GM10266 (cell line): Measurements from ENCODE around the gene BATF.

Experiments used
- DNase-seq: peaks from one replicate; pipeline ENCODE4 v3.0.0; 2012; ENCODE audit errors: extremely low spot score
- TF ChIP-seq, protein P1 (sequence below): IDR thresholded peaks from 2 replicates; pipeline ENCODE4 v1.5.1; 2012; ENCODE audit warnings: mild to moderate bottlenecking, low read depth; ENCODE audit not compliant: control insufficient read depth, insufficient read depth; ENCODE audit errors: missing control alignments

BATF gene

DNA sequence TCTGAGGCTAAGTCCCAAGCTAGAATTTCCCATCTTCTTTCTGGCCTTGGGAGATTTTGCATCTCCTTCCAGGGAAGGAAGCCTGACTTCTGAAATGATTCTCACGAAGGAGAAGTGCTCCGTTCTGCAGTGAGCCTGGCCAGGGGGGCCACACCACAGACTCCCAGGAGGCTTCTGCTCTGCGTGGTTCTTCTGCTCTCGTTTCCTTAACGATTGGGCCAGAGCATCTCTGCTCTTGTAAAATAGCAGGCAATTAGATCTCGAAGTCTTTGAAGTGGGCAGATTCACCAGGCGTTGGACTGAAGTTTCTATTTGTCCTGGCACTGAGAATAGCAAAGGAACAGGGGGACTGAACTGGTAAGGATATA is 6.7 kb upstream of the BATF start:
- TF ChIP-seq, protein P1, sequence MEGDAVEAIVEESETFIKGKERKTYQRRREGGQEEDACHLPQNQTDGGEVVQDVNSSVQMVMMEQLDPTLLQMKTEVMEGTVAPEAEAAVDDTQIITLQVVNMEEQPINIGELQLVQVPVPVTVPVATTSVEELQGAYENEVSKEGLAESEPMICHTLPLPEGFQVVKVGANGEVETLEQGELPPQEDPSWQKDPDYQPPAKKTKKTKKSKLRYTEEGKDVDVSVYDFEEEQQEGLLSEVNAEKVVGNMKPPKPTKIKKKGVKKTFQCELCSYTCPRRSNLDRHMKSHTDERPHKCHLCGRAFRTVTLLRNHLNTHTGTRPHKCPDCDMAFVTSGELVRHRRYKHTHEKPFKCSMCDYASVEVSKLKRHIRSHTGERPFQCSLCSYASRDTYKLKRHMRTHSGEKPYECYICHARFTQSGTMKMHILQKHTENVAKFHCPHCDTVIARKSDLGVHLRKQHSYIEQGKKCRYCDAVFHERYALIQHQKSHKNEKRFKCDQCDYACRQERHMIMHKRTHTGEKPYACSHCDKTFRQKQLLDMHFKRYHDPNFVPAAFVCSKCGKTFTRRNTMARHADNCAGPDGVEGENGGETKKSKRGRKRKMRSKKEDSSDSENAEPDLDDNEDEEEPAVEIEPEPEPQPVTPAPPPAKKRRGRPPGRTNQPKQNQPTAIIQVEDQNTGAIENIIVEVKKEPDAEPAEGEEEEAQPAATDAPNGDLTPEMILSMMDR = no peak
- no peak for DNase-seq

DNA sequence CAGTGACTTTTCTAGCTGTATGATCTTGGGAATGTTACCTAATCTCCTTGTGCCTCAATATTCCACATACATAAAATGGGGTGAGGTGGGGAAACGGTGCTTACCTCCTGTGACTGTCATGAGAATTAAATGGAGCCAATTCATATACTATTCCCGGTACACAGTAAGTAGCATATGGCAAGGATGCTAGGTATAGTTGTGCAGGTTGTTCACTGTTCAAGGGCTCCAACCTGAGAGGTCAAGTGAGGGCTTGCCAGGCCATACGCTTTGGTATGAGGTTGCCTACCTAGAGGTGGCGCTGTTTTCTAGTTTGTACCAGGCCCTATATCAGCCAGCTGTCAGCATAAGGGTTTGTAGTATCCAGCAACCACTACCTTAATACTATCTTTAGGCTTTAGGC is 3.6 kb upstream of the BATF start:
- DNase-seq = peak; percentile 53
- TF ChIP-seq, protein P1 = peak; percentile 67

DNA sequence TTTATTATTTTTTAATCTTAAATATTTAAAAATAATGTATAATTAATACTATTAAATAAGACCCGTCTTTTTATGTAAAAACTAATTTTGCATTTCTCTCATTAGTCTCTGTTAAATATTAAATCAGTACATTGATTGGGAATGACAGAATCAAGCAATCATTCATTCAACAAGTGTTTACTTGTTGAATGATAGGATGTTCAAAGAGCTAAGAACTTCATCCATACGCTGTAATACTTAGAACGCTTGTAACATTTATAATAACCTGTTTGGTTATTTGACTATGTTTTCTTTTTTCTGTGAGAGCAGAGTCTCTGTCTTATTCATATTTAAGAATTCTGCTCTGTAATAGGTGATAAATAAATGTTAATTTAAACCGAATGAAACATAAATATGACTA is 2.9 kb upstream of the BATF start:
- TF ChIP-seq, protein P1 = no peak
- no peak for DNase-seq

DNA sequence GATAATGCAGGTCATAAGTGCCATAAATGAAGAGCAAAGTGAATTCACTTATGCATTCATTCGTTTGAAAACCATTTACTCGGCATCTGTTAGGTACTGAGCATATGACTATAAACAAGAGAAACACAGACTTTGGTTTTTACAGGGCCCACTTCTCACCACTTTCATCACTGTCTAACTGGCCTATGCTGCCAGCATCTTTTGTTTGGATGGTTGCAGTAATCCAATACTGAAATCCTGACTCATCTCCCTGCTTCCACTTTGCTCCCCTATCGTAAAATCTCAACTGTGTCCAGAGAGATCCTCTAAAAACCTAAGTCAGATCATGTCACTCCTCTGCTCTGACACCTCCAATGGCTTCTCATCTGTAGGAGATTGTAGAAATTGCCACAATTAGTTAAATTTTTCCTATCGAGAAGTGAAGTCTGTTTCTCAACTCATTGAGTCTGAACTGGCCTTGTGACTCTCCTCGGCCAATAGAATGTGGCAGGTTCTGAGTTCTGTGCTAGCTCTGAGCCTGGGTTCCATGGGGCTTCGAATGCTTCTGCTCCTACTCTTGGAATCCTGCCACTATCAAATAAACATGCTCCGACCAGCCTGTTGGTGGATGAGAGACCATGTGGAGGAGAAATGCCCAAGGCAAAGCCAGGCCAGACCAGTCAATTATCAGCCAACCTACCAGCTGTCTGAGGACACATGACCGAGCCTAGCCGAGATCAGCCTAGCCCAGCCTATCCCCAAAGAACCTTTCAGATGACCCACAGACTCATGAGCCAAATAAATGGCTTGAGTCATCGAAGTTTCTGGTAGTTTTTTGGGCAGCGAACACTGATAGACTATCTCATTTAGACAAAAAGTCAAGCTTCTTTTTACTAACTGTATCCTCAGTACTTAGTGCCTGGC is 2.2 kb upstream of the BATF start:
- DNase-seq = no peak
- TF ChIP-seq, protein P1 = no peak

DNA sequence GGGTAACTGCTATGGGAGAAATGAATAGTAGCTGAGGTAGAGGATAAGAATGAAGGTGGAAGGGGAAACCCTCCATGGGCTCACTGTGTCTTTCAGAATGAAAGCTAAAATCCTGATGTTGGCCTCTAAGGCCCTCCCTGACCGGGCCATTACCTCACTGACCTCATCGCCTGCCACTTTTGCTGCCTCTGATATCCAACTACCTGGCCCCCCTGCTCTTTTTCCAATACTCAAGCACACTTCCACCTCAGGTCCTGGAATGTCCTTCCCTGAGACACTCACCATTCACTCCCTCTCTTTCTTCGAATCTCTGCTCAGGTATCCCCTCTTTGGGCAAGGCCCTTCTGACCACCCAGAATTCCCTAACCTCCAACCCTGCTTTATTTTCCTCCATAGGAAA is 1.4 kb upstream of the BATF start:
- no peak for DNase-seq
- TF ChIP-seq, protein P1 = no peak

DNA sequence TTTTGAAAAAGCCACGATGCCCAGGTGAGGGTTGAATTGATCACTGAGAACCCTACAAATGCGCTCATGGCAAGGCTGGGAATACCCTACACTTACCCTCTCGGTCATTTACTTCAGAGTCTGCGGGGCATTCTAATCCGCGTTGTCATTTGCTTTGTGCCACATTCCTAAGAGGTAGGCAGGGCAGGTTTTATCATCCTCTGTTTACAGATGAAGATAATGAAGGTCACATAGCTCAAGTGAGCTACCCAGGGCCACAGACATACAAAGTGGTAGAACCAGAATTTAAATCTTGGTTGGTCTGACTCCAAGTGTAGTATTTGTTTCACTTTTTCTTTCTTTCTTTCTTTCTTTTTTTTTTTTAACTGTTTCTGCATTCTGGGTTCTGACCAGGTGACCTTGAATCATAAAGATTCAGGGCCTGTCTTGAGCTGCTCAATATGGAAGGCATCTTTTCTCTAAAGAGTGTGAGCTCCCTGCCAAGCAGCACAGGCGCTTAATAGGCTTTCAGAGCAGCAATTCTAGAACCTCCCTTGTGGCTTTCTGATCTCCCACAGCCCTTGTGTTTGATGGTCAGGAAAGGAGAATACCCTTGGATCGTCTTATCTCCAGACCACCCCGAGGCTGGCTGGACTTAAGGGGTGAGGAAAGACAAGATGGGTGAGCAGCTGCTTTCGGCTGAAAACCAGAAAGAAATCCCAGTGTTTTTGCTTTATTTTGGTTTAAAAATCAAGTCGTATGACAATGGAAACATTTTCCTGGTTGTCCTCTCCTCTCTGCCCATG is 662 bp upstream of the BATF start:
- DNase-seq = no peak

More for the DNA sequence above, 662 bp upstream of the BATF start:
- TF ChIP-seq, protein P1 = no peak
